ENCODE measurements around the gene SPATA13.

Gene SPATA13

DNA sequence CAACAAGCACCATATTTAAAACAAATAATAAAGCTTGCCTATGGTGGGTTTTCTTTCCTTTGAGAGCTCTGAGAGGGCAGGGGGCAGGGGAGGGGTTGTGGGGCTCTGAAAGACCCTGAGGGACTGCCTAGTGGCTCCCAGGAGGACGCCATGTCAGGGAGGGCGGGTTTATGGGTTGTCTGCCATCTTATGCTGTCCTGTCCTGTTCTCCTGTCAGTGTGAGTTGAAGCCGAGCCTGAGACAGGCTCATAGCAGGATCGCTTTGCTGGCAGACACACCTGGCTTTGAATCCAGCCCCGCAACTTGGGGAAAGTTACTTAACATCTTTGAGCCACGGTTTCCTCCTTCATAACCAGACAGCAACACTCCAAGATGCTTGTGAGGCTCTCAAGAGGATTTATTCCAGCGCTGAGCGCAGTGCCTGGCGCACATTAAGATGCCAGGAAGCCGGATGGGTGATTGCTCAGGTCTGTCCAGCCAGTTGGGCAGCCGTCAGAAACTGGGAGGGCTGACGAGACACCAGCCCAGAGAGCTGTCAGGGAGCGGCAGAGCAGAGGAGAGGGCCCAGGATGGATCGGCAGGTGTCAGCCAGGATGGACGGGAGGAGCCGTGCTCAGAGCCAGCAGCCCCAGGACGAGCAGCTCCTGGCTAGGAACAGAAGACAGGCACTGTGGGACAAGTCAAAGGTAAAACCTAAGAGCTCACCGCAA, 112.1 kb downstream of the SPATA13 start (continued):
- TF ChIP-seq, protein P1, sequence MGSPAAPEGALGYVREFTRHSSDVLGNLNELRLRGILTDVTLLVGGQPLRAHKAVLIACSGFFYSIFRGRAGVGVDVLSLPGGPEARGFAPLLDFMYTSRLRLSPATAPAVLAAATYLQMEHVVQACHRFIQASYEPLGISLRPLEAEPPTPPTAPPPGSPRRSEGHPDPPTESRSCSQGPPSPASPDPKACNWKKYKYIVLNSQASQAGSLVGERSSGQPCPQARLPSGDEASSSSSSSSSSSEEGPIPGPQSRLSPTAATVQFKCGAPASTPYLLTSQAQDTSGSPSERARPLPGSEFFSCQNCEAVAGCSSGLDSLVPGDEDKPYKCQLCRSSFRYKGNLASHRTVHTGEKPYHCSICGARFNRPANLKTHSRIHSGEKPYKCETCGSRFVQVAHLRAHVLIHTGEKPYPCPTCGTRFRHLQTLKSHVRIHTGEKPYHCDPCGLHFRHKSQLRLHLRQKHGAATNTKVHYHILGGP (tag by site-specific recombination; IDR thresholded peaks at IDR 0.05), result no peak
- TF ChIP-seq ZBTB20 (tag by site-specific recombination; IDR thresholded peaks at IDR 0.05) (no peak), ZFP69B (tag by site-specific recombination; IDR thresholded peaks at IDR 0.05) (no peak), PRDM2 (tag by site-specific recombination; IDR thresholded peaks at IDR 0.05; ENCODE audit: borderline replicate concordance) (no peak), ZBTB6 (tag by site-specific recombination; IDR thresholded peaks at IDR 0.05) (no peak), ZNF521 (tag by site-specific recombination; IDR thresholded peaks at IDR 0.05) (no peak), EGR2 (tag by site-specific recombination; IDR thresholded peaks at IDR 0.05; ENCODE audit: low read depth) (no peak)
- TF ChIP-seq, protein P2, sequence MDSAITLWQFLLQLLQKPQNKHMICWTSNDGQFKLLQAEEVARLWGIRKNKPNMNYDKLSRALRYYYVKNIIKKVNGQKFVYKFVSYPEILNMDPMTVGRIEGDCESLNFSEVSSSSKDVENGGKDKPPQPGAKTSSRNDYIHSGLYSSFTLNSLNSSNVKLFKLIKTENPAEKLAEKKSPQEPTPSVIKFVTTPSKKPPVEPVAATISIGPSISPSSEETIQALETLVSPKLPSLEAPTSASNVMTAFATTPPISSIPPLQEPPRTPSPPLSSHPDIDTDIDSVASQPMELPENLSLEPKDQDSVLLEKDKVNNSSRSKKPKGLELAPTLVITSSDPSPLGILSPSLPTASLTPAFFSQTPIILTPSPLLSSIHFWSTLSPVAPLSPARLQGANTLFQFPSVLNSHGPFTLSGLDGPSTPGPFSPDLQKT (IDR thresholded peaks at IDR 0.05; ENCODE audit: borderline replicate concordance, low read depth, low read length), result no peak

DNA sequence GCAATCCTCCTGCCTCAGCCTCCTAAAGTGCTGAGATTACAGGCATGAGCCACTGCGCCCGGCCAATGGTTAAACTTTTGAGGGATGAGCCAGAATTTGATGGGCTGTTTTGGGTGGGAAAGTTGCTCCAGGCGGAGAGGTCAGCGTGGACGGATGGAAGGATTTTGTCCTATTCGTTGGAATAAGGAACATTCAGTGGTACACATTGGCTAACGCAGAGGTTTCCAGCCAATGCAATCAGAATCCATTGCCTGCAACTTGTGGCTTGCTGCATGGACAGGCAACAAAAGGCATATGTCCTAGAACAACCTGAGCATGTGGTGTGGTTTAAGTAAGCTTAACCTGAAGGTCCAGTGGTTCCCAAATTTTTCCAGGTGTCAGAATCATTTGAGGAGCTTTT, 113.4 kb downstream of the SPATA13 start:
- Histone ChIP-seq H3K9me3 (ENCODE audit: control insufficient read depth, insufficient read depth, low read depth, low read length) (no peaks in the 10 kb centered on the region), H3K27ac (ENCODE audit: extremely low read depth, low read depth, low read length) (no peak overlapping the region), H3K36me3 (ENCODE audit: control insufficient read depth in 2 of 2, insufficient read depth in 1 of 2, low read length in 2 of 2) (no peaks in the 10 kb centered on the region), H3K4me1 (ENCODE audit: control insufficient read depth, insufficient read depth, low read length) (peaks cover 7% of the 10 kb centered on the region; the same call in 1 of the 2 replicates), H3K4me3 (ENCODE audit: low read depth, low read length) (no peak overlapping the region)
- CTCF ChIA-PET, result no interaction called here
- POLR2A ChIA-PET, result no interaction called here
- peak; percentile 2; the same call in 1 of the 2 replicates for TF ChIP-seq ZNF121 (tag by site-specific recombination; IDR thresholded peaks at IDR 0.05)
- no peak for TF ChIP-seq OSR2 (tag by site-specific recombination; IDR thresholded peaks at IDR 0.05)
- no peak for TF ChIP-seq ZSCAN16 (tag by site-specific recombination; IDR thresholded peaks at IDR 0.05)
- no peak for TF ChIP-seq ZNF266 (tag by site-specific recombination; IDR thresholded peaks at IDR 0.05; ENCODE audit: low read depth)
- no peak for TF ChIP-seq ZEB2 (tag by site-specific recombination; IDR thresholded peaks at IDR 0.05)
- no peak for TF ChIP-seq ZNF48 (tag by site-specific recombination; IDR thresholded peaks at IDR 0.05)
- TF ChIP-seq ZNF473 (tag by site-specific recombination; IDR thresholded peaks at IDR 0.05), result no peak
- no peak for TF ChIP-seq OVOL3 (tag by site-specific recombination; IDR thresholded peaks at IDR 0.05)

Measured in HEK293 (cell line).